Mucosa of stomach (tissue), 1 donor: Measurements from ENCODE around the gene NMNAT2.

Source experiments
- H3K27me3 ChIP-seq: one replicate; pipeline ENCODE4 v1.7.0; 2013; ENCODE audit warnings: mild to moderate bottlenecking, low read length; ENCODE audit not compliant: control insufficient read depth, insufficient read depth
- H3K36me3 ChIP-seq: one replicate; pipeline ENCODE4 v1.7.0; 2013; ENCODE audit warnings: low read length; ENCODE audit not compliant: control insufficient read depth, insufficient read depth
- H3K4me1 ChIP-seq: one replicate; pipeline ENCODE4 v1.7.0; 2013; ENCODE audit warnings: mild to moderate bottlenecking, low read length; ENCODE audit not compliant: control insufficient read depth, insufficient read depth
- H3K4me3 ChIP-seq: one replicate; pipeline ENCODE4 v1.7.0; 2013; ENCODE audit warnings: low read length
- H3K9ac ChIP-seq: one replicate; pipeline ENCODE4 v1.7.0; 2013; ENCODE audit warnings: mild to moderate bottlenecking, low read length, moderate library complexity
- H3K9me3 ChIP-seq: one replicate; pipeline ENCODE4 v1.7.0; 2013; ENCODE audit warnings: mild to moderate bottlenecking, low read length, moderate library complexity; ENCODE audit not compliant: control insufficient read depth
- donor health status: Pancreatic carcinoma.

The NMNAT2 gene

GRCh38 chr1:183291216-183291762, 126.9 kb downstream of the NMNAT2 start:
- no peaks in the 10 kb centered on the region for H3K27me3 ChIP-seq
- no peaks in the 10 kb centered on the region for H3K4me1 ChIP-seq
- no peak overlapping the region for H3K4me3 ChIP-seq
- no peaks in the 10 kb centered on the region for H3K9me3 ChIP-seq
- H3K36me3 ChIP-seq, result no peaks in the 10 kb centered on the region
- no peak overlapping the region for H3K9ac ChIP-seq

- Histone ChIP-seq H3K27me3 (no peaks in the 10 kb centered on the region), H3K9me3 (no peaks in the 10 kb centered on the region), H3K9ac (no peak overlapping the region), H3K36me3 (no peaks in the 10 kb centered on the region), H3K4me1 (no peaks in the 10 kb centered on the region), H3K4me3 (no peak overlapping the region)
Observed at GRCh38 chr1:183290628-183291027, 127.6 kb downstream of the NMNAT2 start.

GRCh38 chr1:183289051-183289496, 129.1 kb downstream of the NMNAT2 start:
- Histone ChIP-seq H3K4me1 (no peaks in the 10 kb centered on the region), H3K4me3 (no peak overlapping the region), H3K36me3 (no peaks in the 10 kb centered on the region), H3K9me3 (no peaks in the 10 kb centered on the region), H3K9ac (no peak overlapping the region), H3K27me3 (no peaks in the 10 kb centered on the region)

GRCh38 chr1:183288583-183288982, 129.6 kb downstream of the NMNAT2 start:
- Histone ChIP-seq H3K27me3 (no peaks in the 10 kb centered on the region), H3K4me1 (no peaks in the 10 kb centered on the region), H3K9ac (no peak overlapping the region), H3K36me3 (no peaks in the 10 kb centered on the region), H3K4me3 (no peak overlapping the region), H3K9me3 (no peaks in the 10 kb centered on the region)

GRCh38 chr1:183287191-183287675, 130.9 kb downstream of the NMNAT2 start:
- H3K36me3 ChIP-seq, result no peaks in the 10 kb centered on the region
- H3K27me3 ChIP-seq, result no peaks in the 10 kb centered on the region
- H3K4me1 ChIP-seq, result no peaks in the 10 kb centered on the region
- no peak overlapping the region for H3K4me3 ChIP-seq
- no peaks in the 10 kb centered on the region for H3K9me3 ChIP-seq
- no peak overlapping the region for H3K9ac ChIP-seq

GRCh38 chr1:183285746-183286145, 132.4 kb downstream of the NMNAT2 start:
- no peaks in the 10 kb centered on the region for H3K36me3 ChIP-seq
- H3K9me3 ChIP-seq, result no peaks in the 10 kb centered on the region
- H3K9ac ChIP-seq, result no peak overlapping the region
- H3K4me3 ChIP-seq, result no peak overlapping the region
- no peaks in the 10 kb centered on the region for H3K4me1 ChIP-seq
- H3K27me3 ChIP-seq, result no peaks in the 10 kb centered on the region

- H3K9ac ChIP-seq, result no peak overlapping the region
- no peaks in the 10 kb centered on the region for H3K4me1 ChIP-seq
- no peaks in the 10 kb centered on the region for H3K27me3 ChIP-seq
- H3K9me3 ChIP-seq, result no peaks in the 10 kb centered on the region
- no peaks in the 10 kb centered on the region for H3K36me3 ChIP-seq
- H3K4me3 ChIP-seq, result no peak overlapping the region
Observed at GRCh38 chr1:183285256-183285655, 132.9 kb downstream of the NMNAT2 start.

GRCh38 chr1:183284086-183284485, 134.1 kb downstream of the NMNAT2 start:
- H3K4me3 ChIP-seq, result no peak overlapping the region
- H3K9me3 ChIP-seq, result no peaks in the 10 kb centered on the region
- H3K9ac ChIP-seq, result no peak overlapping the region
- H3K4me1 ChIP-seq, result no peaks in the 10 kb centered on the region
- no peaks in the 10 kb centered on the region for H3K36me3 ChIP-seq
- no peaks in the 10 kb centered on the region for H3K27me3 ChIP-seq

- no peaks in the 10 kb centered on the region for H3K4me1 ChIP-seq
- no peaks in the 10 kb centered on the region for H3K36me3 ChIP-seq
- H3K4me3 ChIP-seq, result no peak overlapping the region
- H3K9me3 ChIP-seq, result no peaks in the 10 kb centered on the region
- no peaks in the 10 kb centered on the region for H3K27me3 ChIP-seq
- H3K9ac ChIP-seq, result no peak overlapping the region
Observed at GRCh38 chr1:183283286-183283685, 134.9 kb downstream of the NMNAT2 start.

GRCh38 chr1:183282101-183282855, 135.9 kb downstream of the NMNAT2 start:
- Histone ChIP-seq H3K36me3 (no peaks in the 10 kb centered on the region), H3K27me3 (no peaks in the 10 kb centered on the region), H3K4me3 (no peak overlapping the region), H3K4me1 (no peaks in the 10 kb centered on the region), H3K9ac (no peak overlapping the region), H3K9me3 (no peaks in the 10 kb centered on the region)

GRCh38 chr1:183281553-183282091, 136.6 kb downstream of the NMNAT2 start:
- no peaks in the 10 kb centered on the region for H3K9me3 ChIP-seq
- no peak overlapping the region for H3K9ac ChIP-seq
- H3K4me3 ChIP-seq, result no peak overlapping the region
- H3K4me1 ChIP-seq, result no peaks in the 10 kb centered on the region
- no peaks in the 10 kb centered on the region for H3K36me3 ChIP-seq
- no peaks in the 10 kb centered on the region for H3K27me3 ChIP-seq

- H3K4me3 ChIP-seq, result no peak overlapping the region
- H3K9me3 ChIP-seq, result no peaks in the 10 kb centered on the region
- H3K4me1 ChIP-seq, result no peaks in the 10 kb centered on the region
- H3K36me3 ChIP-seq, result no peaks in the 10 kb centered on the region
- no peak overlapping the region for H3K9ac ChIP-seq
- no peaks in the 10 kb centered on the region for H3K27me3 ChIP-seq
Observed at GRCh38 chr1:183281039-183281438, 137.1 kb downstream of the NMNAT2 start.
